HG02970 (cell line): ENCODE results near the gene CILP2.

Experiments used
- ATAC-seq: cut with Tn5 transposase; IDR thresholded peaks from one replicate; pipeline ENCODE4 v1.9.1; 2021; ENCODE audit warnings: mild to moderate bottlenecking, moderate library complexity, moderate number of reproducible peaks; ENCODE audit not compliant: unreplicated experiment, low FRiP score

Gene CILP2

GRCh38 chr19:19538061-19538784 lies at the start of gene CILP2:
Gene CILP2 (plus strand): TSS chr19:19538265. CDS start chr19:19538350, 85 bp downstream.
- no peak for ATAC-seq

GRCh38 chr19:19488875-19489690 lies 49.0 kb upstream of the CILP2 start:
- ATAC-seq, result peak; percentile 60

GRCh38 chr19:19489804-19490204 lies 48.3 kb upstream of the CILP2 start:
- ATAC-seq, result no peak

GRCh38 chr19:19490214-19490968 lies 47.7 kb upstream of the CILP2 start:
- ATAC-seq, result no peak

- no peak for ATAC-seq
These were observed 46.6 kb upstream of the CILP2 start for GRCh38 chr19:19491321-19492025.

- no peak for ATAC-seq
These were observed 45.9 kb upstream of the CILP2 start for GRCh38 chr19:19492026-19492610.

- no peak for ATAC-seq
These were observed 44.1 kb upstream of the CILP2 start for GRCh38 chr19:19493841-19494546.

- no peak for ATAC-seq
These were observed 42.2 kb upstream of the CILP2 start for GRCh38 chr19:19495614-19496603.

GRCh38 chr19:19498255-19498991 lies 39.6 kb upstream of the CILP2 start:
- no peak for ATAC-seq

GRCh38 chr19:19499272-19499995 lies 38.6 kb upstream of the CILP2 start:
- no peak for ATAC-seq

GRCh38 chr19:19500975-19501644 lies 37.0 kb upstream of the CILP2 start:
- ATAC-seq, result no peak

GRCh38 chr19:19501798-19502197 lies 36.3 kb upstream of the CILP2 start:
- no peak for ATAC-seq

- no peak for ATAC-seq
These were observed 35.8 kb upstream of the CILP2 start for GRCh38 chr19:19502281-19502680.

- no peak for ATAC-seq
These were observed 35.1 kb upstream of the CILP2 start for GRCh38 chr19:19502808-19503602.

- ATAC-seq, result no peak
These were observed 33.1 kb upstream of the CILP2 start for GRCh38 chr19:19504754-19505668.
